ENCODE measurements around the gene EID2.
A peak's percentile ranks its signal among the peaks of the same experiment; 100 is the strongest.

EID2 gene, protein sequence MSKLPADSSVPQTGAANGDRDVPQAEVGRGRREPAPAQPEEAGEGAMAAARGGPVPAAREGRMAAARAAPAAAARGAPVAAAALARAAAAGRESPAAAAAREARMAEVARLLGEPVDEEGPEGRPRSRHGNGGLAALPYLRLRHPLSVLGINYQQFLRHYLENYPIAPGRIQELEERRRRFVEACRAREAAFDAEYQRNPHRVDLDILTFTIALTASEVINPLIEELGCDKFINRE

DNA sequence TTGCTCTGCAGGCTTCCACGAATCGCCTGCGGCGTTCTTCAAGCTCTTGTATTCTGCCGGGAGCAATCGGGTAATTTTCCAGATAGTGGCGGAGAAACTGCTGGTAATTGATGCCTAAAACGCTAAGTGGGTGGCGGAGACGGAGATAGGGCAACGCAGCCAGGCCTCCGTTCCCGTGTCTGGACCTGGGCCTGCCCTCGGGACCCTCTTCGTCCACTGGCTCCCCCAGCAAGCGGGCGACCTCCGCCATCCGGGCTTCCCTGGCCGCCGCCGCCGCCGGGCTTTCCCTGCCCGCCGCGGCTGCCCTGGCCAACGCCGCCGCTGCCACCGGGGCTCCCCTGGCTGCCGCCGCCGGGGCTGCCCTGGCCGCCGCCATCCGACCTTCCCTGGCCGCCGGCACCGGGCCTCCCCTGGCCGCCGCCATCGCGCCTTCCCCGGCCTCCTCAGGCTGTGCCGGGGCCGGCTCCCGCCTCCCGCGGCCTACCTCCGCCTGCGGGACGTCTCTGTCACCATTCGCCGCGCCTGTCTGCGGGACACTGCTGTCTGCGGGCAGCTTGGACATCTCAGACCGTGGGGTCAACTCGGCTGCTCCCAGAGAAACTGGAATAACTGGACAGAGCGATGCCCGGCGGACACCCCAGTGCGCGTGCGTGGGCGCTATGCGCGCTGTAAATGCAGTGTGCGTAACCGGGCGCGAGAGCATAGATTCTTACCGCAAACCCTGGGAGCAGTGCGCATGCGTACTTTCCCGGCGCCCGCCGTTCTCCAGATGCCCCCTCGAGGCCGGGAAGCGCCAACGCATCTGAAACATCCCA lies at the start of gene EID2:
EID2 (minus strand) TSS at position 644 of the 815 bp plus-strand sequence; CDS start at position 562, 82 bp downstream.
- Histone ChIP-seq H3K9ac (ENCODE audit: low read length) (peak within 1 kb of the TSS; percentile 87), H3K9me3 (ENCODE audit: control insufficient read depth, low read length) (no peaks in the 10 kb centered on the region), H3K27me3 (replicated peaks; ENCODE audit: control insufficient read depth, insufficient read depth, low read length) (no peaks in the 10 kb centered on the region), H3K4me3 (ENCODE audit: low read length) (peak within 1 kb of the TSS; percentile 86), H3K4me1 (ENCODE audit: control insufficient read depth, insufficient read depth, low read length) (peaks cover 16% of the 10 kb centered on the region), H3K36me3 (ENCODE audit: control insufficient read depth, insufficient read depth, low read length, severe bottlenecking) (no peaks in the 10 kb centered on the region)
- DNase-seq (ENCODE audit: low read depth) = peak; percentile 98

DNA sequence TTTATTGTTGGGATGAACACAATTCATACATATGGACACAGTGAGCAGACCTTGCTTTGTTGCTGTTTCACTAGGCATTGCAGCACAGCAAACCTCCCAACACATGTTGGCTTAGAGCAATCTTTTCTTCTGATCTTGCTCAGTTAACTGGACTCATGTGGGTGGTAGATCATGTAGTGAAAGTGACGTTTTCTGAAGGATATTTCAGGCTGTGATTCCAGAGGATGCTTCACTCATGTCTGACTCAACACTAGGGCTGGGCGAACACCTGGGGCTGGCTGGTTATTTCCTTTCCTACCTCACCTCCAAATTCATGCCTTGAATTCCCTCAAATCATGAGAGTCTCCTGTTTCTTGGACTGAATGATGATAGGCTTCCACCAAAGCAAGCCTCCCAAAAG lies 48.1 kb upstream of the EID2 start:
- Histone ChIP-seq H3K9me3 (ENCODE audit: control insufficient read depth, low read length) (no peaks in the 10 kb centered on the region), H3K4me1 (ENCODE audit: control insufficient read depth, insufficient read depth, low read length) (no peaks in the 10 kb centered on the region), H3K36me3 (ENCODE audit: control insufficient read depth, insufficient read depth, low read length, severe bottlenecking) (no peaks in the 10 kb centered on the region), H3K4me3 (ENCODE audit: low read length) (no peak overlapping the region), H3K27me3 (replicated peaks; ENCODE audit: control insufficient read depth, insufficient read depth, low read length) (peaks cover 4% of the 10 kb centered on the region), H3K9ac (ENCODE audit: low read length) (no peak overlapping the region)
- DNase-seq (ENCODE audit: low read depth) = no peak

DNA sequence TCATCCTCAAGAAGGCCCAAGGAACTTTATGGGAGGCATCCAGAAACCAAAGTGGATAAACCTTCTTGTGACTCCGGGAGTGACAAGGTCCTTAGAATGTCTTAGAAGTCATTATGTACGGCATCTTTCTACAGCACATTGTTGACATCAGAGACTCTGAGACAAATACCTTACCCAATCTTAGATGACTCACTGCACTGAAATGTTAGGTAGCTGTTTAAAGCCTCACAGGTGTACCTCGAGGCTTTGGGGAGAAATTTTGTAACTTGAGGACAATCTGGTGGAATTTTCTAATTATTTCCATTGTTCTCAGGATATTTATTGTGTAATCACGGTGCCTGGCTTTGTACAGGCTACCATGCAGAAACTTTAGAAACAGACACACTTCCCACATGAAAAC lies 47.5 kb upstream of the EID2 start:
- DNase-seq (ENCODE audit: low read depth) = no peak
- Histone ChIP-seq H3K4me3 (ENCODE audit: low read length) (no peak overlapping the region), H3K36me3 (ENCODE audit: control insufficient read depth, insufficient read depth, low read length, severe bottlenecking) (no peaks in the 10 kb centered on the region), H3K4me1 (ENCODE audit: control insufficient read depth, insufficient read depth, low read length) (no peaks in the 10 kb centered on the region), H3K9me3 (ENCODE audit: control insufficient read depth, low read length) (no peaks in the 10 kb centered on the region), H3K27me3 (replicated peaks; ENCODE audit: control insufficient read depth, insufficient read depth, low read length) (peaks cover 4% of the 10 kb centered on the region), H3K9ac (ENCODE audit: low read length) (no peak overlapping the region)

DNA sequence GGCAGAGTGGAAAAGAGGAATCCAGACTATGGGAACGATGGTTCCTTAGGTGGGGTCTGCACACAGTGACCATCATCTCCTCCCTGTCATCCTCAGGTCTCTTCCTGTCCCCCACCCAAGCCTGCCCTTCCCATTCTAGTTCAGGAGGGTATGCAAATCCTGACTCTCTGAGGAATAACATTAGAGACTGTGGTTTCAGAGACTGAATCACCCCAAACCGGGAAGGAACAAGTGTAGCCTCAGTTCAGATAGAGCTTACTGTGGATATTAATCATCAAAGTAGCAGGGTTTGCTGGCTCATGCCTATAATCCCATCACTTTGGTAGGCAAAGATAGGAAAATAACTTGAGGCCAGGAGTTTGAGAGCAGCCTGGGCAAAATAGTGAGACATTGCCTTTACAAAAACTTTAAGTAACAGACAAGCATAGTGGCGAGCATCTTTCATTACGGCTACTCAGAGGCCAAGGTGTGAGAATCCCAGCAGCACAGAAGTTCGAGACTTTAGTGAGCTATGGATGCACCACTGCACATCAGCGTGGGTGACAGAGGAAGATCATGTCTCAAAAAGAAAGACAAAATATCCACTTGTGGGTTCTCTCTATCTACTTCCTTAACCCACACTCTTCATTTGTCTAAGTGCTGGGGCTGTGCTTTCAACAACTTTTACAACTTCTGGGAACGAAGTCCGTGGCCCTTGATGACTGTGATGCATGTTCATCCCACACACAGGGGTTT lies 43.1 kb upstream of the EID2 start:
- no peaks in the 10 kb centered on the region for H3K36me3 ChIP-seq (ENCODE audit: control insufficient read depth, insufficient read depth, low read length, severe bottlenecking)
- no peak overlapping the region for H3K9ac ChIP-seq (ENCODE audit: low read length)
- peaks cover 16% of the 10 kb centered on the region for H3K9me3 ChIP-seq (ENCODE audit: control insufficient read depth, low read length)
- no peak overlapping the region for H3K4me3 ChIP-seq (ENCODE audit: low read length)
- H3K27me3 ChIP-seq (replicated peaks; ENCODE audit: control insufficient read depth, insufficient read depth, low read length) = peaks cover 6% of the 10 kb centered on the region
- no peak for DNase-seq (ENCODE audit: low read depth)
- no peaks in the 10 kb centered on the region for H3K4me1 ChIP-seq (ENCODE audit: control insufficient read depth, insufficient read depth, low read length)

DNA sequence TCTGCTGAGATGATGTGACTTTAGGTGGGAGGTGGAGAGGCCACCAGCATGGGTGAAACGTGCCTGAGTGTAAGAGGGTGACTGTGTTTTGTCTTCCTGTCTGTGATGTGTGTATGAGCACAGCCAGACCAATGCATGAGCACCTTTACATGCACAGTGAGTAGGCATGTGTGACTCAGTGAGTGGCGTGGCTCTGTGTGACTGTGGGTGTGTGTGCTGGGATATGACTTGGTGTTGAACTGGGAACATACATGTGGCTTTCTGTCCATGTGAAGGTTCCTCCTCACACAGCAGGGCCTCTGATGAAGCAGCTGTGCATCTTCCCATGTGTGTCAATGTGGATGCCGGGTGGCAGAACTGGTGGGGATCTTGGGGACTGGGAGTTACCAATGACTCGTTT lies 42.5 kb upstream of the EID2 start:
- H3K4me1 ChIP-seq (ENCODE audit: control insufficient read depth, insufficient read depth, low read length) = no peaks in the 10 kb centered on the region
- no peak for DNase-seq (ENCODE audit: low read depth)
- no peak overlapping the region for H3K4me3 ChIP-seq (ENCODE audit: low read length)

DNA sequence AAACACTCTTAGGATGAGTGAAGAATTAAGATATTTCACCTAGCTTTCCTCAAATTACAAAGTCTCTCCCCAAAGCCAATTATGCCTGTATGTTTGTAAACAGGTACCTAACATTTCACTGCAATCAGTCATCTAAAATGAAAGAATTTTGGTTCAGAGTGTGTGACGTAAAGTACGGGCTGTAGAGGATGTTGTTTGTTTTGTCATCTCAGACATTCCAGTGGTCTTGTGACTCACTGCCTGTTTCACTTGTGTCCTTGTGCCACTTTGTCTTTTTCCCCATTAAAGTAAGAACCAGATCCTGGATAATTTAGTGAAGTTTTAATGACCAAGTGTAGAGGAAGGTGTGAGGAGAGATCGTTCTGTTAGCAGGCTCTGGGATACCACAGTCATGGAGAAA lies 28.6 kb upstream of the EID2 start:
- H3K4me3 ChIP-seq (ENCODE audit: low read length) = no peak overlapping the region
- H3K27me3 ChIP-seq (replicated peaks; ENCODE audit: control insufficient read depth, insufficient read depth, low read length) = peaks cover 7% of the 10 kb centered on the region
- H3K9me3 ChIP-seq (ENCODE audit: control insufficient read depth, low read length) = no peaks in the 10 kb centered on the region
- no peaks in the 10 kb centered on the region for H3K36me3 ChIP-seq (ENCODE audit: control insufficient read depth, insufficient read depth, low read length, severe bottlenecking)
- H3K4me1 ChIP-seq (ENCODE audit: control insufficient read depth, insufficient read depth, low read length) = no peaks in the 10 kb centered on the region
- H3K9ac ChIP-seq (ENCODE audit: low read length) = no peak overlapping the region
- no peak for DNase-seq (ENCODE audit: low read depth)

More for the DNA sequence above, 42.5 kb upstream of the EID2 start:
- no peaks in the 10 kb centered on the region for H3K36me3 ChIP-seq (ENCODE audit: control insufficient read depth, insufficient read depth, low read length, severe bottlenecking)
- H3K9ac ChIP-seq (ENCODE audit: low read length) = no peak overlapping the region
- peaks cover 16% of the 10 kb centered on the region for H3K9me3 ChIP-seq (ENCODE audit: control insufficient read depth, low read length)
- peaks cover 6% of the 10 kb centered on the region for H3K27me3 ChIP-seq (replicated peaks; ENCODE audit: control insufficient read depth, insufficient read depth, low read length)

DNA sequence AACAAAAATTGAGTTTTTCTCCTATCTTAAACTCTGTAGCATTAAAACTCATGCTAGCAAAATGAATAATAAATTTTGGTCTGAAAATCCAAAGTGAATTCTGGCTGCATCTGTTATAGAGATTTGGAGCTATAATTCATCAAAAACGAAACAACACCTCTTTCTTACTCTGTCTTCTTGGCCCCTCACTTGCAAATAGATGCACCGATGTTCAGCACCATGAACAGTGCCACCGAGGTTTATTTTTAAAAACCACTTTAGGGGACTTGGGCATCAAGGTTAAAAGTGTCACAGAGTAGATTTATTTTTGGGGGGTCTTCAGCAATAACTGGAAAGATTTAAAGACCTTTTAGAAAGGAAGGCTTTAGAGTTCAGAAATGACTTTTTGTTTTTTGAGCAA lies 26.1 kb upstream of the EID2 start:
- H3K9me3 ChIP-seq (ENCODE audit: control insufficient read depth, low read length) = no peaks in the 10 kb centered on the region
- no peak overlapping the region for H3K4me3 ChIP-seq (ENCODE audit: low read length)
- DNase-seq (ENCODE audit: low read depth) = no peak
- peaks cover 7% of the 10 kb centered on the region for H3K27me3 ChIP-seq (replicated peaks; ENCODE audit: control insufficient read depth, insufficient read depth, low read length)
- no peaks in the 10 kb centered on the region for H3K36me3 ChIP-seq (ENCODE audit: control insufficient read depth, insufficient read depth, low read length, severe bottlenecking)
- no peaks in the 10 kb centered on the region for H3K4me1 ChIP-seq (ENCODE audit: control insufficient read depth, insufficient read depth, low read length)
- H3K9ac ChIP-seq (ENCODE audit: low read length) = no peak overlapping the region

DNA sequence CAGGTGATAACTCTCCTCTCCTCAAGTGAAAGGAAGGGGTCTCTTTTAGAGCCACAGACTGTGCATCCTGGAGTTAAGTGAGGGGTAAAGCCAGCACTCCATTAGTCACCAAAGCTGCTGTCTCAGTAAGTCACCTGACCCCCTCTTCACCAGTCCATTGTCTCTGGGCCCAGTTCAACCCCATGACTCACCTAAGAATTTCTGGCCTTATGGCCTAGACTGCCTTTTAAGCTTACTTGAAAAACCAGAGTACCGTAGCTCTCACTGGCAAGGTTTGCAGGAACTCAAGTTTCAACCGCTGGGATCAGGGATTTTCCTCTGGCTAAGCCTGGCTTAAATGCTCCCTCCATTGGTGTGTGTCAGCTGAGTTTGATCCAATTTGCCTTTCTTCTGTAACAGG lies 23.4 kb upstream of the EID2 start:
- Histone ChIP-seq H3K4me1 (ENCODE audit: control insufficient read depth, insufficient read depth, low read length) (no peaks in the 10 kb centered on the region), H3K27me3 (replicated peaks; ENCODE audit: control insufficient read depth, insufficient read depth, low read length) (no peaks in the 10 kb centered on the region), H3K36me3 (ENCODE audit: control insufficient read depth, insufficient read depth, low read length, severe bottlenecking) (no peaks in the 10 kb centered on the region), H3K9me3 (ENCODE audit: control insufficient read depth, low read length) (no peaks in the 10 kb centered on the region), H3K4me3 (ENCODE audit: low read length) (no peak overlapping the region), H3K9ac (ENCODE audit: low read length) (no peak overlapping the region)
- DNase-seq (ENCODE audit: low read depth) = no peak

DNA sequence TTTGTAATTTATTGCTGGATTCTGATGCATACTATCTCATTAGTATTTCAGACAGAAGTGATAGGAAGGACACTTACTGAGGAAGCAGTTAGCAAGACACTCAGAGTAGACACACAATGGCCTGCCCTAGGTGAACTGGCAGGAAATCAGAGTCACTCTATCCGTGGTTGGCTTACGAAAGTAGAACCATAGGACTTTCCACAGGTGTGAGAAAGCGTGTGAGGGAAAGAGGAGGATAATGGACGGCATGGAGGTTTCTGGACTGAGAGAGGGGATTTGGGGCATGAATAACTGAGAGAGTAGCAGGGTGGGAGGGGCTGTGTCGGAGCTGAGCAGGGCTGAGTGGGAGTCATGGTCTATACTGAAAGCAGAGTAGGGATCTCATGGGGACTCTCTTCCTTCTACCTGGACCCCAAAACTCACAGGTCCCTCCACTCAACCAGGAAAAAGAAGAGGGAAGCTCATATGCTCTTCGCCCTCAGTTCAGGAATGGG lies 18.7 kb upstream of the EID2 start:
- DNase-seq (ENCODE audit: low read depth) = no peak
- no peak overlapping the region for H3K4me3 ChIP-seq (ENCODE audit: low read length)
- H3K4me1 ChIP-seq (ENCODE audit: control insufficient read depth, insufficient read depth, low read length) = no peaks in the 10 kb centered on the region
- H3K27me3 ChIP-seq (replicated peaks; ENCODE audit: control insufficient read depth, insufficient read depth, low read length) = peaks cover 4% of the 10 kb centered on the region
- no peaks in the 10 kb centered on the region for H3K36me3 ChIP-seq (ENCODE audit: control insufficient read depth, insufficient read depth, low read length, severe bottlenecking)
- no peak overlapping the region for H3K9ac ChIP-seq (ENCODE audit: low read length)
- H3K9me3 ChIP-seq (ENCODE audit: control insufficient read depth, low read length) = no peaks in the 10 kb centered on the region

DNA sequence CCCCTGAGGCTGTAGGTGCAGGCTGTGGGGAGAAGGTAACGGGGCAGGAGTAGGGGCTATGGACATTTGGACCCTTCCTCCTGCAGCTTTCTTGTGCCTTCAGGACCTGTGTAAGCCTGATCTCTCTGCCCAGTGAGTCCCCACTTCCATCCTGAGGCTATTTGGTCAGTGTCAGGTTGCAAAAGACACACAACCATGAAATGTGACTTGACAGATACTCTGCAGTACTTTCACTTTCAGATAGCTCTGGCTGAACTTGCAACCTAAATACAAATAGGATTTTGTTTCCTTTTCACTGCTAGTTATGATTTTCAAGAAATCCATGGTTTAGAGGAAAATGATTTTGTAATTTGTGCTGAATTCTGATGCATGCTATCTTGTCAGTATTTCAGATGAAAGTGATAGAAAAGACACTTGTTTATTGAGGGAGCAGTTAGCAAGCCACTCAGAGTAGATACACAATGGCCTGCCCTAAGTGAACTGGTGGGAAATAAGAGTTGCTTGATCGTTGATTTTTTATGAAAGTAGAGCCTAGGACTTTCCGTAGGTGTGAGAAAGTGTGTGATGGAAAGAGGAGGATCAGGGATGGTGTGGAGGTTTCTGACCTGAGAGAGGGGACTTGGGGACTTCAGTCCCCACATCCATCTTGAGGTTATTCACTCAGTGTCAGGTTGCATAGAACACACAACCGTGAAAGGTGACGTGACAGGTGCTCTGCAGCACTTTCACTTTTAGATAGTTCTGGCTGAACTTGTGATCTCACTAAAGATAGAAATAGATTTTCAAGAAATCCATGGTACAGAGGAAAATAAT lies 18.1 kb upstream of the EID2 start:
- no peaks in the 10 kb centered on the region for H3K36me3 ChIP-seq (ENCODE audit: control insufficient read depth, insufficient read depth, low read length, severe bottlenecking)
- peak; percentile 66 for DNase-seq (ENCODE audit: low read depth)
- H3K27me3 ChIP-seq (replicated peaks; ENCODE audit: control insufficient read depth, insufficient read depth, low read length) = peaks cover 11% of the 10 kb centered on the region
- no peaks in the 10 kb centered on the region for H3K4me1 ChIP-seq (ENCODE audit: control insufficient read depth, insufficient read depth, low read length)
- H3K4me3 ChIP-seq (ENCODE audit: low read length) = no peak overlapping the region
- no peaks in the 10 kb centered on the region for H3K9me3 ChIP-seq (ENCODE audit: control insufficient read depth, low read length)
- no peak overlapping the region for H3K9ac ChIP-seq (ENCODE audit: low read length)
